Endothelial cell of umbilical vein (primary cell): ENCODE results near the gene PDE10A. TPM values are rescaled to one million over a fixed set of nuclear protein-coding genes. Genes with fewer than 3 reads are reported as not detected.

Experiments used
- BruUV-seq: library from RNA; stranded (reverse); fragments of 400-500 nt; replicated peaks from 2 replicates; lab custom pipeline; 2021; lab: Mats Ljungman, UMichigan
- CTCF ChIA-PET: fragments of 300-600, 350-600 bp; sonication (Branson Sonifier 250); formaldehyde crosslinking; loops from one replicate; lab custom pipeline; 2021; ENCODE audit warnings: antibody characterized with exemption, inconsistent platforms; lab: Charles Lee
- POLR2A ChIA-PET: fragments of 300-600, 350-600 bp; sonication (Branson Sonifier 250); formaldehyde crosslinking; loops from one replicate; lab custom pipeline; 2021; ENCODE audit warnings: antibody characterized with exemption, inconsistent platforms; lab: Charles Lee
- DNase-seq: peaks from one replicate; pipeline ENCODE4 v3.0.0-alpha.2; 2011; ENCODE audit warnings: low read depth, low spot score
- FAIRE-seq: peaks from 2 replicates; lab custom pipeline; 2011; peaks lifted over from hg19 to GRCh38; lab: Jason Lieb, UNC
- H2AFZ ChIP-seq: 2 replicates; pipeline ENCODE4 v1.6.0; 2012; ENCODE audit warnings: low read depth, low read length, control low read depth, inconsistent platforms
- H3K27ac ChIP-seq: 2 replicates; pipeline ENCODE4 v1.5.1; 2011; ENCODE audit warnings: low read depth, mild to moderate bottlenecking, control low read depth, low read length, moderate library complexity; ENCODE audit not compliant: insufficient read depth
- H3K27me3 ChIP-seq, 2 experiments: 2 replicates each; pipeline versions ENCODE4 v1.6.0 to v1.6.1; 2011; ENCODE audit warnings: low read length in 2 of 2, mixed read lengths in 1 of 2; ENCODE audit not compliant: control insufficient read depth in 2 of 2, insufficient read depth in 2 of 2
- H3K36me3 ChIP-seq, 2 experiments: 2 replicates in 1 of 2; 3 replicates in 1 of 2; pipeline ENCODE4 v1.5.1; 2011; ENCODE audit warnings: low read length in 2 of 2, mild to moderate bottlenecking in 1 of 2, moderate library complexity in 1 of 2; ENCODE audit not compliant: control insufficient read depth in 2 of 2, insufficient read depth in 2 of 2; ENCODE audit errors: extremely low read depth in 1 of 2
- H3K4me1 ChIP-seq: 3 replicates; pipeline ENCODE4 v1.5.1; 2011; ENCODE audit warnings: mild to moderate bottlenecking, low read length; ENCODE audit not compliant: control insufficient read depth, insufficient read depth; ENCODE audit errors: extremely low read depth
- H3K4me2 ChIP-seq: 2 replicates; pipeline ENCODE4 v1.6.1; 2011; ENCODE audit warnings: low read length, control low read depth, mixed read lengths; ENCODE audit not compliant: insufficient read depth
- H3K4me3 ChIP-seq, 3 experiments: fragments of 200-600 bp in 1 of 3; sonication (generic), shearing (Covaris generic) in 1 of 3; replicated peaks in 1 of 3; 2 replicates each; pipeline ENCODE4 v1.5.1; 2011 to 2016; ENCODE audit warnings: control low read depth in 3 of 3, low read length in 3 of 3, mild to moderate bottlenecking in 2 of 3, inconsistent platforms in 1 of 3, low read depth in 1 of 3, moderate library complexity in 1 of 3; ENCODE audit not compliant: insufficient read depth in 1 of 3
- H3K79me2 ChIP-seq: 2 replicates; pipeline ENCODE4 v1.6.0; 2012; ENCODE audit warnings: low read length, inconsistent platforms; ENCODE audit not compliant: control insufficient read depth, insufficient read depth
- H3K9ac ChIP-seq: replicated peaks from 2 replicates; pipeline ENCODE3; 2011; ENCODE audit warnings: low read length, control low read depth; ENCODE audit not compliant: insufficient read depth; ENCODE audit errors: extremely low read depth
- H3K9me1 ChIP-seq: replicated peaks from 3 replicates; pipeline ENCODE4 v1.6.0; 2011; ENCODE audit warnings: mild to moderate bottlenecking, low read length; ENCODE audit not compliant: control insufficient read depth, insufficient read depth; ENCODE audit errors: extremely low read depth
- H3K9me3 ChIP-seq: replicated peaks from 2 replicates; pipeline ENCODE4 v1.5.1; 2012; ENCODE audit warnings: low read length, inconsistent platforms; ENCODE audit not compliant: control insufficient read depth, insufficient read depth
- H4K20me1 ChIP-seq: replicated peaks from 2 replicates; pipeline ENCODE3; 2011; ENCODE audit warnings: mild to moderate bottlenecking, low read length; ENCODE audit not compliant: control insufficient read depth, insufficient read depth; ENCODE audit errors: extremely low read depth
- EZH2 ChIP-seq: IDR thresholded peaks from 2 replicates; pipeline ENCODE4 v1.6.1; 2012; ENCODE audit warnings: borderline replicate concordance, low read depth, mild to moderate bottlenecking, moderate library complexity, low read length, inconsistent platforms; ENCODE audit not compliant: severe bottlenecking
- FOS ChIP-seq: IDR thresholded peaks from 2 replicates; pipeline ENCODE4 v1.6.1; 2011; ENCODE audit warnings: mild to moderate bottlenecking, low read length, moderate library complexity, borderline replicate concordance; ENCODE audit not compliant: insufficient read depth
- GATA2 ChIP-seq: IDR thresholded peaks from 2 replicates; pipeline ENCODE4 v1.7.0; 2011; ENCODE audit warnings: low read depth, mild to moderate bottlenecking, moderate library complexity, mixed read lengths, low read length; ENCODE audit not compliant: insufficient read length, insufficient read depth
- JUN ChIP-seq: IDR thresholded peaks from 2 replicates; pipeline ENCODE4 v1.6.1; 2011; ENCODE audit warnings: borderline replicate concordance, low read depth; ENCODE audit not compliant: insufficient read length, insufficient read depth
- MYC ChIP-seq: IDR thresholded peaks from one replicate; pipeline ENCODE4 v1.6.1; 2011; ENCODE audit warnings: mild to moderate bottlenecking, low read depth, low read length
- POLR2A ChIP-seq: IDR thresholded peaks from 2 replicates; pipeline ENCODE4 v1.6.1; 2012; ENCODE audit warnings: low read depth, mild to moderate bottlenecking, control low read depth, low read length
- POLR2AphosphoS5 ChIP-seq: IDR thresholded peaks from 2 replicates; pipeline ENCODE4 v1.6.1; 2012; ENCODE audit warnings: low read depth, mild to moderate bottlenecking, control low read depth, low read length, moderate library complexity; ENCODE audit not compliant: insufficient read depth
- dilution Hi-C: fragments of 300-500 bp; cut with MboI; formaldehyde crosslinking; loops from one replicate; pipeline ENCODE4 v1.15.0; 2019; ENCODE audit warnings: low sequenced_read_pairs; ENCODE audit not compliant: extremely low pct_ligation_motif_present
- intact Hi-C: fragments of 100-400 bp; cut with micrococcal nuclease; formaldehyde crosslinking; loops from one replicate; pipeline ENCODE4 v1.10.0; 2022
- polyA plus RNA-seq, 4 experiments: library from polyadenylated mRNA; depleted of rRNA in 3 of 4; stranded (reverse) in 3 of 4; unstranded in 1 of 4; fragments of >200 nt; gene quantifications; 2 replicates each; pipeline versions ENCODE4 v1.2.1 to v1.2.3, GENCODE V29; 2011 to 2012; ENCODE audit warnings: missing spikeins in 1 of 4
- total RNA-seq: library from RNA; stranded (reverse); gene quantifications from 2 replicates; pipeline ENCODE4 v1.2.3, GENCODE V29; 2021
- TF ChIP-seq, protein P1 (sequence below): IDR thresholded peaks from 2 replicates; pipeline ENCODE4 v1.6.1; 2011; ENCODE audit not compliant: insufficient read depth, insufficient read length
- TF ChIP-seq, protein P2 (sequence below), 2 donors: IDR thresholded peaks; 1 replicate in 1 of 2; 2 replicates in 1 of 2; pipeline ENCODE4 v1.5.1; 2011; ENCODE audit warnings: low read length in 2 of 2, mild to moderate bottlenecking in 2 of 2, moderate library complexity in 2 of 2, control low read depth in 1 of 2, inconsistent platforms in 1 of 2, low read depth in 1 of 2; ENCODE audit not compliant: insufficient read depth in 1 of 2; ENCODE audit errors: extremely low read depth in 1 of 2

Gene PDE10A
- total and polyA plus RNA-seq, 2 donors (not counting 3 experiments of a cell fraction or from before 2014, with no cell fraction given): 0.86 to 2.9 TPM

DNA sequence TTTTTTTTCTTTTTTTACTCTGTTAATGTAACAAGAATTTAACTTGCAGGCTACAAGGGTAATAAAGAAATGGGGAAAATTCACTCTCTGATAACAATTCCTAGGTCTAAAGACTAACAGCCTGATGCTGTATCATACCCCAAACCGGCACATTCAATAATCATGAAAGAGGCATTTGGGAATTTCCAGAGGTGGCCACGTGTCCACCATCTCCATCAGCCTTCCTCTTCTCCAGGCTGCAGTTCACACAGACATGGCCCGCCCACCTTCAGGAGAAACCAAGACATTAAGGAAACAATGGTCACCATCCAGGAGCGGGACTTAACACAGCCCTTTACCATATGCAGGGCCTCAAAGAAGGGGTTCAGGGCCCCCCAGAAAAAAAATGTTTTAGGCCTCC lies 44.8 kb downstream of the PDE10A start:
- Histone ChIP-seq H3K9me3 (no peaks in the 10 kb centered on the region), H3K9ac (no peak overlapping the region), H3K79me2 (peaks cover 6% of the 10 kb centered on the region), H3K4me2 (no peak overlapping the region), H3K9me1 (no peaks in the 10 kb centered on the region), H3K4me3 (no peak overlapping the region), H3K27me3 (no peaks in the 10 kb centered on the region), H3K36me3 (no peaks in the 10 kb centered on the region), H3K27ac (no peak overlapping the region), H3K4me1 (no peaks in the 10 kb centered on the region), H2AFZ (no peak overlapping the region), H4K20me1 (no peaks in the 10 kb centered on the region)
- CTCF ChIA-PET: no interaction called here
- intact Hi-C loops (no loop called here), dilution Hi-C loops (no loop called here)
- POLR2A ChIA-PET: no interaction called here
- FAIRE-seq: no peak
- TF ChIP-seq EZH2 (no peak), POLR2A (no peak), JUN (no peak)
- TF ChIP-seq, protein P1, sequence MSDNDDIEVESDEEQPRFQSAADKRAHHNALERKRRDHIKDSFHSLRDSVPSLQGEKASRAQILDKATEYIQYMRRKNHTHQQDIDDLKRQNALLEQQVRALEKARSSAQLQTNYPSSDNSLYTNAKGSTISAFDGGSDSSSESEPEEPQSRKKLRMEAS: no peak
- no peak for DNase-seq
- no TSS peak for BruUV-seq

DNA sequence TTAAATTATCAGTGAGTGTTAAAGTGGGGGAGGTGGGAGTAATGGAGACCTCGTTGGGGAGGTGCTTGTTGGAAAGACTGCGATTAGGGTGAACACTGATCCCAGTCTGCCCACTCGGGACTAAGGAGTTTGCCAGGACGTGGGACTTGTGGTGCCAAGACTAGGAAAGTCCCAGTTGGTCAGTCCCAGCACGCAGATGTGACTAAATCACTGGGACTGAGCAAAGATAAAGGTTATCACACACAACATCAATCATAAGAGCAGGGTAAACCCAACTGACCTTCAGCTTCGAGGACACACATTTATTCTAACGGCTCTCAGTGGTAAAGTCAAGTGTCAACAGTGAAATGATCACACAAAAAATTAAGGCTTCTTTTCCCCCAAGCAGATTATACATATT lies 45.5 kb downstream of the PDE10A start:
- dilution Hi-C loops: no loop called here
- H3K79me2 ChIP-seq: peaks cover 6% of the 10 kb centered on the region
- no peak overlapping the region for H3K4me2 ChIP-seq

More for the DNA sequence above, 45.5 kb downstream of the PDE10A start:
- ChIA-PET CTCF (interaction anchor here (2.1 kb wide), 1 partner anchor 178 kb away, joined by 6 read pairs; no protein-coding TSS in a partner anchor), POLR2A (no interaction called here)
- Histone ChIP-seq H3K9me3 (no peaks in the 10 kb centered on the region), H3K27me3 (no peaks in the 10 kb centered on the region), H3K27ac (no peak overlapping the region), H3K9ac (no peak overlapping the region), H3K36me3 (no peaks in the 10 kb centered on the region), H2AFZ (no peak overlapping the region), H4K20me1 (no peaks in the 10 kb centered on the region), H3K4me1 (no peaks in the 10 kb centered on the region), H3K4me3 (no peak overlapping the region), H3K9me1 (no peaks in the 10 kb centered on the region)
- TF ChIP-seq, protein P1: no peak
- TF ChIP-seq GATA2 (no peak), EZH2 (no peak), POLR2A (no peak), FOS (no peak), JUN (no peak), POLR2AphosphoS5 (no peak), MYC (no peak)
- TF ChIP-seq, protein P2, sequence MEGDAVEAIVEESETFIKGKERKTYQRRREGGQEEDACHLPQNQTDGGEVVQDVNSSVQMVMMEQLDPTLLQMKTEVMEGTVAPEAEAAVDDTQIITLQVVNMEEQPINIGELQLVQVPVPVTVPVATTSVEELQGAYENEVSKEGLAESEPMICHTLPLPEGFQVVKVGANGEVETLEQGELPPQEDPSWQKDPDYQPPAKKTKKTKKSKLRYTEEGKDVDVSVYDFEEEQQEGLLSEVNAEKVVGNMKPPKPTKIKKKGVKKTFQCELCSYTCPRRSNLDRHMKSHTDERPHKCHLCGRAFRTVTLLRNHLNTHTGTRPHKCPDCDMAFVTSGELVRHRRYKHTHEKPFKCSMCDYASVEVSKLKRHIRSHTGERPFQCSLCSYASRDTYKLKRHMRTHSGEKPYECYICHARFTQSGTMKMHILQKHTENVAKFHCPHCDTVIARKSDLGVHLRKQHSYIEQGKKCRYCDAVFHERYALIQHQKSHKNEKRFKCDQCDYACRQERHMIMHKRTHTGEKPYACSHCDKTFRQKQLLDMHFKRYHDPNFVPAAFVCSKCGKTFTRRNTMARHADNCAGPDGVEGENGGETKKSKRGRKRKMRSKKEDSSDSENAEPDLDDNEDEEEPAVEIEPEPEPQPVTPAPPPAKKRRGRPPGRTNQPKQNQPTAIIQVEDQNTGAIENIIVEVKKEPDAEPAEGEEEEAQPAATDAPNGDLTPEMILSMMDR (IDR thresholded peaks at IDR 0.05; ENCODE audit: extremely low read depth in 1 of 2, insufficient read depth in 1 of 2, low read depth in 1 of 2, low read length in 2 of 2): no peak
- DNase-seq: no peak
- BruUV-seq: no TSS peak
- FAIRE-seq: no peak
- intact Hi-C loops: no loop called here
